Measurements from ENCODE around the gene TNFRSF14. TPM values are rescaled to one million over a fixed set of nuclear protein-coding genes. Genes with fewer than 3 reads are reported as not detected.

The TNFRSF14 gene
- total RNA-seq, 1 experiment from 2014 or later, result 4.5 TPM

- no peaks in the 10 kb centered on the region for H3K27me3 ChIP-seq
- peak overlapping the region; percentile 47 for H3K4me3 ChIP-seq
- no peak for DNase-seq
- H3K36me3 ChIP-seq, result no peaks in the 10 kb centered on the region
- no peaks in the 10 kb centered on the region for H3K9me3 ChIP-seq
Observed at GRCh38 chr1:2555634-2556276, 416 bp upstream of the TNFRSF14 start.

DNA sequence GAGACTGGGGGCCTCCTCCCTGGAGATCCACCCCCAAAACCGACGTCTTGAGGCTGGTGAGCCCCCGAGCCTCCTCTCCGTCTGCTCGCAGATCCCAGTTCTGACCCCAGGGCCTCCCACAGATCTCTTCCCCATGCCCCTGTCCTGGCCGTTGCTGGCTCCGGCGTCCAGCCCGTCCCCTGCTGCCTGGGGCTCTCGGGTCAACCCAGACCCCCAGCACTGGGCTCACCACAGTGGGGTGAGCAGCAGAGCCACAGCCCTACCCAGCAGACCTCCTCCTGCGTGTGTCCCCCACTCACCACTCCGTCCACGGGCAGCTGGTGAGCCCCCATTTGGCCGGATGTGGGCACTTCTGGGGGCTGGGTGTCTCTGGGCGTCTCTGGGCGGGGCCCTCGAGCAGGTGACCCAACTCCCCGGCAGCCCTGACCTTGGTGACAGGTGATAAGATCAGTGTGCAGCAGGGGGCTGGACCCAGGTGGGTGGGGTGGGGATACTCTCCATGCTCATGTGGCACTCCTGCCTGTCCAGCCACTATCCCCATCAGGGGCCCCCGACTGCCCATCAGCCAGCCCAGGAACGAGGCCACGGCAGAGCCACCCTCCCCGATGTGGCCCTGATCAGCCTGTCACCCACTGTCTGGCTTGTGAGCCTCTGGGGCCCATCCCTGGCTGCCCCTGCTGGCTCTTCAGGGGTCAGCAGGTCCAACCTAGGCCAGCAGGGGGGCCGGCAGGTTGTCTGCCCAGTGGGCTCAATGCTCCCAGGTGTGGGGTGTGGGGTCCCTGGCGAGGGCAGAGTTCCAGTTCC, 709 bp downstream of the TNFRSF14 start:
- Histone ChIP-seq H3K36me3 (no peaks in the 10 kb centered on the region), H3K27me3 (no peaks in the 10 kb centered on the region), H3K4me3 (peak overlapping the region; percentile 47), H3K9me3 (no peaks in the 10 kb centered on the region)
- DNase-seq, result no peak

DNA sequence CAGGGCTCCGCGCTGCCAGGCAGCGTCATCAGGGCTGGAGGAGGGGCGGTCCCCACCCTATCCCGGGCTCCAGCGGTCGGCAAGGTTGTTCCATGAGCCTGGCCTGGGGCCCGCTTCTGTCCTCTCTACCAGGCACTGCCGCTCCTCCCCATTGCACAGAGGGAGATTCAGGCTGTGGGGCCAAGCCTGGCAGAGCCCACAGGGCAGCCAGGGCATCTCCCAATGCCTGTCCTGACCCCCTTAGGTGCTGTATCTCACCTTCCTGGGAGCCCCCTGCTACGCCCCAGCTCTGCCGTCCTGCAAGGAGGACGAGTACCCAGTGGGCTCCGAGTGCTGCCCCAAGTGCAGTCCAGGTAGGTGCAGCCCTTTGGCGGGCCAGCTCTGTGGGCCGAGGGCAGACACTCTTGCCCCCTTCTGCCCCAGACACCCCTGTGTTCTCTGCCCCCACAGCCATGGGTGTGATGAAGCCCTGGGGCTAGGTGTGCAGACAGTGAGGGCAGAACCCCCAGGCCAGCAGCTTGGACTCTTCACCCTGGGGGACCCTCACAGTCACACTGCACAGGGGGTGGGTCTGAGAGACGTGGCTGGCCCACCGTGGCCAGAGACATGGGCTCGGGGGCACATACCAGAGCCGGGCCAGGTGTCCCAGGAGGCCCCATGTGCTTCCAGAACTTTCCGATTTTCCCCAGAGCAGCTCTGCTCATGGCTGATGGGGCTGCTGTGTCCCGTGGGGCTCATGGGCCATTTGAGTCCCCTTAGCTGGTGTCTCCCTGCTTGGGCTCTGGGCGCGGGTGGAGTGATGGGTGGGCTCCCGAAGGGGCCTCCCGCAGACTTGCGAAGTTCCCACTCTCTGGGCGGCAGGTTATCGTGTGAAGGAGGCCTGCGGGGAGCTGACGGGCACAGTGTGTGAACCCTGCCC, 1.6 kb downstream of the TNFRSF14 start:
- no peak for DNase-seq
- Histone ChIP-seq H3K4me3 (no peak overlapping the region), H3K36me3 (no peaks in the 10 kb centered on the region), H3K27me3 (no peaks in the 10 kb centered on the region), H3K9me3 (no peaks in the 10 kb centered on the region)

GRCh38 chr1:2558420-2558819, 2.2 kb downstream of the TNFRSF14 start:
- Histone ChIP-seq H3K36me3 (no peaks in the 10 kb centered on the region), H3K9me3 (no peaks in the 10 kb centered on the region), H3K4me3 (no peak overlapping the region), H3K27me3 (no peaks in the 10 kb centered on the region)
- DNase-seq, result no peak

DNA sequence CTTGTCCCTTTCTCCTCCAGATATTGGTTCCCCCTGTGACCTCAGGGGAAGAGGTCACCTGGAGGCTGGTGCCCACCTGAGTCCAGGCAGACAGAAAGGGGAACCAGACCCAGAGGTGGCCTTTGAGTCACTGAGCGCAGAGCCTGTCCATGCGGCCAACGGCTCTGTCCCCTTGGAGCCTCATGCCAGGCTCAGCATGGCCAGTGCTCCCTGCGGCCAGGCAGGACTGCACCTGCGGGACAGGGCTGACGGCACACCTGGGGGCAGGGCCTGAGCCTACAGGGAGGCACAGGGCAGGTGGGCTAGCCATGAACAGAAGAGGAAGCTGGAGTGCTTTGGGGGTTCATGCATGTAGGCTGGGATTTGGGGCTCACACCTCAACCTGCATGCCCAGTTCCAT, 2.7 kb downstream of the TNFRSF14 start:
- Histone ChIP-seq H3K4me3 (no peak overlapping the region), H3K27me3 (no peaks in the 10 kb centered on the region), H3K9me3 (no peaks in the 10 kb centered on the region), H3K36me3 (no peaks in the 10 kb centered on the region)
- DNase-seq, result no peak

- H3K9me3 ChIP-seq, result no peaks in the 10 kb centered on the region
- no peaks in the 10 kb centered on the region for H3K27me3 ChIP-seq
- DNase-seq, result no peak
- no peak overlapping the region for H3K4me3 ChIP-seq
- no peaks in the 10 kb centered on the region for H3K36me3 ChIP-seq
Observed at GRCh38 chr1:2559509-2560298, 3.5 kb downstream of the TNFRSF14 start.

GRCh38 chr1:2560299-2561073, 4.3 kb downstream of the TNFRSF14 start:
- no peak for DNase-seq
- Histone ChIP-seq H3K36me3 (no peaks in the 10 kb centered on the region), H3K4me3 (no peak overlapping the region), H3K27me3 (no peaks in the 10 kb centered on the region), H3K9me3 (no peaks in the 10 kb centered on the region)

- H3K9me3 ChIP-seq, result no peaks in the 10 kb centered on the region
- H3K36me3 ChIP-seq, result no peaks in the 10 kb centered on the region
- no peaks in the 10 kb centered on the region for H3K27me3 ChIP-seq
- no peak overlapping the region for H3K4me3 ChIP-seq
- no peak for DNase-seq
Observed at GRCh38 chr1:2561446-2561845, 5.3 kb downstream of the TNFRSF14 start.

DNA sequence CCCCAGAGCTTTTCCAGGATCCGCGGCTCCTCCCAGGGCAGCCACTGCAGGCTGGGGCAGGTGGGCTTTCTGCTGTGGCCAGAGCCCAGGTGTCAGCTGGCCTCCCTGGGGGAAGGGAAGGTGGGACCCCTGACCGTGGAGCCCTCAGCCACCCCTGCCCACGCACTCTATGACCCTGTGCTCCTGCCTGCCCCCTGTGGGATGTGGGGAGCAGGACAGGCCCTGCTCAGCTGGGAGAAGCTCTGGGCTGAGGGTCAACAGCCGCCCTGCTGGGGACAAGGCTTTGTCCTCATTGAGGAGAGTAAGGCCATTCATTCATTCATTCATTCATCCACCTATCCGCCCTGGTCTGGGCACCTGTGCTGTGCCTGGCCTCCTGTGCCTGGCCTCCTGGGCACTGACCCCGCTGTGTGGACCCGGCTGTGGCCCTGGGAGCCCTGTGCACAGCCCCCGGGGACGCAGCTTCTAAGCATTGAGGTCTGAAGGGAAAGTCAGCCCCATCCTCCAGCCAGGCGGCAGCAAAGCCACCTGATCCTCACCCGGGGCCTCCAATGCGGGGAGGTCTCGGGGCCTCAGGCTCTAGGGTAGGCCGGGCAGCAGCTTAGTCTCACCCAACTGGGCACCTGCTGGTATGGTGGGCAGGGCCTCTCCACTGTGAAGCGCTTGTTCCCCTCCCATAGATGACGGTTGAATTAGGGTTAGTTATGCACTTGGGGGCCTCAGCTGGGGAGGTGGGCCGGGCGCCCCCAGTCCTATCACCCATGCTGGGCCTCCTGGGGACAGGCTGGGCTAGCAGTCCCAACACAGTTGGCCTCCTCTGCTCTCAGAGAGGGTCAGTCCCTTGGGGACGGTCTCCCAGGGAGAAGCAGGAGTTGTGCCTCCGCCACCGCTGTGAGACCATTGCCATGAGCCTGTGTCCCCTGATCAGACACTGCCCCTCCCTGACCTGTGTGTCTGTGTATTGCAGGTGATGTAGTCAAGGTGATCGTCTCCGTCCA, 6.0 kb downstream of the TNFRSF14 start:
- no peak for DNase-seq
- Histone ChIP-seq H3K9me3 (no peaks in the 10 kb centered on the region), H3K27me3 (no peaks in the 10 kb centered on the region), H3K36me3 (no peaks in the 10 kb centered on the region), H3K4me3 (no peak overlapping the region)

- no peaks in the 10 kb centered on the region for H3K36me3 ChIP-seq
- no peak for DNase-seq
- no peaks in the 10 kb centered on the region for H3K9me3 ChIP-seq
- no peak overlapping the region for H3K4me3 ChIP-seq
- H3K27me3 ChIP-seq, result no peaks in the 10 kb centered on the region
Observed at GRCh38 chr1:2563205-2563604, 7.0 kb downstream of the TNFRSF14 start.

GRCh38 chr1:2564006-2564814, 8.0 kb downstream of the TNFRSF14 start:
- DNase-seq, result no peak
- no peaks in the 10 kb centered on the region for H3K9me3 ChIP-seq
- H3K27me3 ChIP-seq, result no peaks in the 10 kb centered on the region
- no peaks in the 10 kb centered on the region for H3K36me3 ChIP-seq
- no peak overlapping the region for H3K4me3 ChIP-seq

DNA sequence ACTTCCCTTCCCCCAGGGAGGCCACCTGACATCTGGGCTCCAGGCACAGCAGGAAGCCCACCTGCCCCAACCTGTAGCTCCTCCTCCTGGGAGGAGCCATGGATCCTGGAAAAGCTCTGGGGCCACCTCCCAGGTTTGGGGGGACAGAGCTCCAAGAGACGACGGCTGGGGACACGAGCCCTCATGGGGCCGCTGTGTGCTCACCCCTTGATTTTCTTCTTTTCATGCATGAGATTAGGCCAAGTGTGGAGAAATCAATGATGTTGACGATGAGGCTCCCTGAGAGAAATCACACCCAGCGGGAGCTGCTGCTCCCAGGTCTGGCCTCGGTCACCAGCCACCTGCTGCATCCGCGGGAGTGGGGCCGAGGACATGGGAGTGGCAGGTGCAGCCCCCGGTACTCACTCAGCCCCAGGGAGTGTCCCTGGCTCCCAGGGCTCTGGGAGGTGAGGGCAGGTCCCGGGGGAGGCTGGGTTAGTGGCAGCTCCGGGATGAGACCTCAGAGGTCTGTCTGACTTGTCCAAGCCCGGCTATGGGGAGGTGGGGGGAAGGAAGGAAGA, 8.7 kb downstream of the TNFRSF14 start:
- no peaks in the 10 kb centered on the region for H3K9me3 ChIP-seq
- H3K4me3 ChIP-seq, result no peak overlapping the region
- DNase-seq, result no peak
- no peaks in the 10 kb centered on the region for H3K27me3 ChIP-seq
- H3K36me3 ChIP-seq, result no peaks in the 10 kb centered on the region

DNA sequence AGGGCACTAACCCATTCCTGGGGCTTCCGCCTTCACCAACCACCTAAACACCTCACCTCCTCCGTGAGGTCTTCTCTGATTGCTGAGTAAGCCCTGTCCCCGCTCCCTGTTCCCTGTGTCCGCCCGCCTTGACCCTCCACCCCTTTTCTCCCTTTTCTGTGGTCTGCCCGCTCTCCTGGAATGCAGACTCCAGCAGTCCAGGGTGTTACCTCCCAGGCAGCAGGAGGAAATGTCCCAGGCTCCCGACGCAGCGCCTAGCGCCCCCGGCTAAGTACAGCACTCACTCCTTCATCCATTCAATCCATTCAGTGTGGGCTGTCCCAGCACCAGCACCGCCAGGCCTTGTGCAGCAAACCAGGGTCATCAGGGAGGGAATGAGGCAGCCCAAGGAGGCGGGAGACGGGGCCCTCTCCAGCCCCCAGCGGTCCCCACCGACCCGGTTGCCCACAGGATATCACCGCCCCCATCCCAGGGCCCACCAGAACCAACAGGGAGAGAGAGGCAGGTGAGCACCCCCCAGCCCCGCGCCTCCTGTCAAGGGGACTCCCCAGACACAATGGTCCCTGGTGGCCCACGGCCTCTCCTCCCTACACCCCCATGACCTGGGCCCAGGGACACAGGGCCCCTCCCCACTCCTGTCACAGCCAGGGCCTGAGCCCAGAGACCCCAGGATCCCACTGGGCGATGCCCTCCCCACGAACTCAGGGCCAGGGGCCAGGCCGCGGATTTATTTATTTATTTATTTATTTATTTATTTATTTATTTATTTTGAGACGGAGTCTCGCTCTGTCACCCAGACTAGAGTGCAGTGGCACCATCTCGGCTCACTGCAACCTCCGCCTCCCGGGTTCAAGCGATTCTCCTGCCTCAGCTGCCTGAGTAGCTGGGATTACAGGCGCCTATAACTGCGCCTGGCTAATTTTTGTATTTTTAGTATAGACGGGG, 10.2 kb downstream of the TNFRSF14 start:
- Histone ChIP-seq H3K27me3 (no peaks in the 10 kb centered on the region), H3K9me3 (no peaks in the 10 kb centered on the region), H3K36me3 (no peaks in the 10 kb centered on the region), H3K4me3 (no peak overlapping the region)
- DNase-seq, result no peak

Data from MG63 (cell line).